SK-N-SH treated with all-trans-retinoic acid at 6 μM for 48 hours (cell line): ENCODE results near the gene SELENOI.
"Not testable (repeated sequence)": the region's sequence is repeated elsewhere in the genome, so short reads cannot be mapped to it uniquely, and the experiment has no call there.

Experiments
- ATAC-seq: fragments of 200-7000 bp; cut with Tn5 transposase; 3 replicates; pipeline ENCODE4 v1.9.1; 2020; ENCODE audit warnings: mild to moderate bottlenecking, moderate library complexity
- ARNTL ChIP-seq: fragments of 450-650 bp; formaldehyde crosslinking; IDR thresholded peaks from 2 replicates; pipeline ENCODE4 v1.5.0; 2020; ENCODE audit warnings: low read depth, mild to moderate bottlenecking, moderate library complexity, borderline replicate concordance
- BACH2 ChIP-seq: fragments of 250-450 bp; sonication (Bioruptor Pico); IDR thresholded peaks from 2 replicates; pipeline ENCODE4 v1.9.0; 2021; ENCODE audit warnings: mild to moderate bottlenecking, borderline replicate concordance
- CSDC2 ChIP-seq: fragments of 250-450 bp; sonication (Bioruptor Pico); IDR thresholded peaks from 2 replicates; pipeline ENCODE4 v1.5.0; 2020; ENCODE audit warnings: mild to moderate bottlenecking, moderate library complexity
- ESRRG ChIP-seq: fragments of 250-450 bp; sonication (Bioruptor Pico); IDR thresholded peaks from 2 replicates; pipeline ENCODE4 v1.6.1; 2021; ENCODE audit warnings: mild to moderate bottlenecking
- GLIS3 ChIP-seq: fragments of 250-450 bp; sonication (Bioruptor Pico); IDR thresholded peaks from 2 replicates; pipeline ENCODE4 v1.5.0; 2020; ENCODE audit warnings: mild to moderate bottlenecking, moderate library complexity
- ISL1 ChIP-seq: fragments of 250-450 bp; sonication (Bioruptor Pico); IDR thresholded peaks from 2 replicates; pipeline ENCODE4 v2.1.2; 2022; ENCODE audit warnings: mild to moderate bottlenecking, moderate library complexity
- OSR1 ChIP-seq: fragments of 250-450 bp; sonication (Bioruptor Pico); IDR thresholded peaks from 2 replicates; pipeline ENCODE4 v1.8.0; 2022; ENCODE audit warnings: moderate library complexity, mild to moderate bottlenecking, inconsistent platforms
- PPARA ChIP-seq: fragments of 250-450 bp; sonication (Bioruptor Pico); IDR thresholded peaks from 2 replicates; pipeline ENCODE4 v1.5.0; 2020; ENCODE audit warnings: mild to moderate bottlenecking, borderline replicate concordance
- RARB ChIP-seq: fragments of 250-450 bp; sonication (Bioruptor Pico); IDR thresholded peaks from 2 replicates; pipeline ENCODE4 v1.8.0; 2021; ENCODE audit warnings: mild to moderate bottlenecking, moderate library complexity
- SNAI2 ChIP-seq: fragments of 250-450 bp; sonication (Bioruptor Pico); IDR thresholded peaks from 2 replicates; pipeline ENCODE4 v1.5.0; 2020; ENCODE audit warnings: mild to moderate bottlenecking, moderate library complexity
- TCF4 ChIP-seq: fragments of 250-450 bp; sonication (Bioruptor Pico); IDR thresholded peaks from 2 replicates; pipeline ENCODE4 v1.8.0; 2021; ENCODE audit warnings: mild to moderate bottlenecking, moderate library complexity, borderline replicate concordance
- TOX ChIP-seq: fragments of 250-450 bp; sonication (Bioruptor Pico); IDR thresholded peaks from 2 replicates; pipeline ENCODE4 v1.8.0; 2021; ENCODE audit warnings: mild to moderate bottlenecking, moderate library complexity, borderline replicate concordance
- ZC3H10 ChIP-seq: fragments of 250-450 bp; sonication (Bioruptor Pico); IDR thresholded peaks from 2 replicates; pipeline ENCODE4 v1.5.1; 2021; ENCODE audit warnings: mild to moderate bottlenecking, moderate library complexity
- ZFP3 ChIP-seq: fragments of 250-450 bp; sonication (Bioruptor Pico); IDR thresholded peaks from 2 replicates; pipeline ENCODE4 v1.5.0; 2020; ENCODE audit warnings: mild to moderate bottlenecking, moderate library complexity
- ZFP30 ChIP-seq: fragments of 450-650 bp; formaldehyde crosslinking; IDR thresholded peaks from 2 replicates; pipeline ENCODE4 v1.5.0; 2022; ENCODE audit warnings: mild to moderate bottlenecking, moderate library complexity
- ZNF565 ChIP-seq: fragments of 450-650 bp; formaldehyde crosslinking; conservative IDR thresholded peaks from 2 replicates; pipeline ENCODE4 v1.5.0; 2020; ENCODE audit warnings: low read depth, mild to moderate bottlenecking, moderate library complexity
- ZNF70 ChIP-seq: fragments of 450-650 bp; formaldehyde crosslinking; IDR thresholded peaks from 2 replicates; pipeline ENCODE4 v1.5.0; 2020; ENCODE audit warnings: mild to moderate bottlenecking, moderate library complexity
- ZNF8 ChIP-seq: fragments of 450-650 bp; formaldehyde crosslinking; IDR thresholded peaks from 2 replicates; pipeline ENCODE4 v1.5.0; 2020; ENCODE audit warnings: mild to moderate bottlenecking, moderate library complexity
- TF ChIP-seq, protein P1 (sequence below): fragments of 250-450 bp; sonication (Bioruptor Pico); IDR thresholded peaks from 2 replicates; pipeline ENCODE4 v1.8.0; 2020; ENCODE audit warnings: mild to moderate bottlenecking, moderate library complexity, borderline replicate concordance
- TF ChIP-seq, protein P2 (sequence below): fragments of 250-450 bp; sonication (Bioruptor Pico); IDR thresholded peaks from 2 replicates; pipeline ENCODE4 v1.5.1; 2021; ENCODE audit warnings: mild to moderate bottlenecking, moderate library complexity
- TF ChIP-seq, protein P3 (sequence below): fragments of 250-450 bp; sonication (Bioruptor Pico); IDR thresholded peaks from 2 replicates; pipeline ENCODE4 v1.8.0; 2021; ENCODE audit warnings: low read depth, mild to moderate bottlenecking, moderate library complexity, borderline replicate concordance
- TF ChIP-seq, protein P4 (sequence below): fragments of 250-450 bp; sonication (Bioruptor Pico); IDR thresholded peaks from 2 replicates; pipeline ENCODE4 v1.5.0; 2020; ENCODE audit warnings: mild to moderate bottlenecking, moderate library complexity
- TF ChIP-seq, protein P5 (sequence below): fragments of 250-450 bp; sonication (Bioruptor Pico); IDR thresholded peaks from 2 replicates; pipeline ENCODE4 v1.5.1; 2020; ENCODE audit warnings: low read depth, mild to moderate bottlenecking, moderate library complexity

The SELENOI gene

DNA sequence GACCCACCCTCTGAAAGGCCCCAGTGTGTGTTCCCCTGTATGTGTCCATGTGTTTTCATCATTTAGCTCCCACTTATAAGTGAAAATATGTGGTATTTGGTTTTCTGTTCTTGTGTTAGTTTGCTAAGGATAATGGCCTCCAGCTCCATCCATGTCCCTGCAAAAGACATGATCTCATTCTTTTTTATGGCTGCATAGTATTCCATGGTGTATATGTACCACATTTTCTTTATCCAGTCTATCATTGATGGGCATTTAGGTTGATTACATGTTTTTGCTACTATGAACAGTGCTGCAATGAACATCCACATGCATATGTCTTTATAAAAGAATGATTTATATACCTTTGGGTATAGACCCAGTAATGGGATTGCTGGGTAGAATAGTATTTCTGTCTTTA, 21.5 kb upstream of the SELENOI start:
- ATAC-seq, result not testable (repeated sequence)
- TF ChIP-seq ZNF8 (CRISPR knock-in tag), result peak; percentile 65

DNA sequence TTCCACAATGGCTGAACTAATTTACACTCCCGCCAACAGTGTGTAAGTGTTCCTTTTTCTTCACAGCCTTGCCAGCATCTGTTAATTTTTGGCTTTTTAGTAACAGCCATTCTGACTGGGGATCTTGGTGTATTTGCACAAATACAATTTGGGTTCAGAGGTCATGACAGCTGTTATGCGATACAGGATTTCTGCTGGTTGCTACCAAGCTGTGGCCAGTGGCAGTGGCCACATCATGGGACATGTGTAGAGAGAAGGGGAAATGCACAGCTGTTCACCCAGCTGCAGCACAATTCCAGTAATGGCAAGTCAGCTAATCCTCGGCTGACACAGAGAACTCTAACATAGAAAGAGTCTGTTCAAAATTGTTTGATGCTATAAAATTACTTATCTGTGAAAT, 21.0 kb upstream of the SELENOI start:
- TF ChIP-seq ZNF8 (CRISPR knock-in tag) (no peak), ISL1 (CRISPR knock-in tag) (no peak), ZNF70 (CRISPR knock-in tag) (no peak), ARNTL (no peak), ZNF565 (CRISPR knock-in tag) (no peak), BACH2 (CRISPR knock-in tag) (no peak), TCF4 (CRISPR knock-in tag) (no peak), CSDC2 (CRISPR knock-in tag) (no peak), ZFP30 (CRISPR knock-in tag) (no peak), SNAI2 (no peak), OSR1 (CRISPR knock-in tag) (no peak), TOX (CRISPR knock-in tag) (no peak), PPARA (CRISPR knock-in tag) (no peak)
- TF ChIP-seq, protein P1, sequence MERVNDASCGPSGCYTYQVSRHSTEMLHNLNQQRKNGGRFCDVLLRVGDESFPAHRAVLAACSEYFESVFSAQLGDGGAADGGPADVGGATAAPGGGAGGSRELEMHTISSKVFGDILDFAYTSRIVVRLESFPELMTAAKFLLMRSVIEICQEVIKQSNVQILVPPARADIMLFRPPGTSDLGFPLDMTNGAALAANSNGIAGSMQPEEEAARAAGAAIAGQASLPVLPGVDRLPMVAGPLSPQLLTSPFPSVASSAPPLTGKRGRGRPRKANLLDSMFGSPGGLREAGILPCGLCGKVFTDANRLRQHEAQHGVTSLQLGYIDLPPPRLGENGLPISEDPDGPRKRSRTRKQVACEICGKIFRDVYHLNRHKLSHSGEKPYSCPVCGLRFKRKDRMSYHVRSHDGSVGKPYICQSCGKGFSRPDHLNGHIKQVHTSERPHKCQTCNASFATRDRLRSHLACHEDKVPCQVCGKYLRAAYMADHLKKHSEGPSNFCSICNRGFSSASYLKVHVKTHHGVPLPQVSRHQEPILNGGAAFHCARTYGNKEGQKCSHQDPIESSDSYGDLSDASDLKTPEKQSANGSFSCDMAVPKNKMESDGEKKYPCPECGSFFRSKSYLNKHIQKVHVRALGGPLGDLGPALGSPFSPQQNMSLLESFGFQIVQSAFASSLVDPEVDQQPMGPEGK (CRISPR knock-in tag), result no peak
- TF ChIP-seq, protein P2, sequence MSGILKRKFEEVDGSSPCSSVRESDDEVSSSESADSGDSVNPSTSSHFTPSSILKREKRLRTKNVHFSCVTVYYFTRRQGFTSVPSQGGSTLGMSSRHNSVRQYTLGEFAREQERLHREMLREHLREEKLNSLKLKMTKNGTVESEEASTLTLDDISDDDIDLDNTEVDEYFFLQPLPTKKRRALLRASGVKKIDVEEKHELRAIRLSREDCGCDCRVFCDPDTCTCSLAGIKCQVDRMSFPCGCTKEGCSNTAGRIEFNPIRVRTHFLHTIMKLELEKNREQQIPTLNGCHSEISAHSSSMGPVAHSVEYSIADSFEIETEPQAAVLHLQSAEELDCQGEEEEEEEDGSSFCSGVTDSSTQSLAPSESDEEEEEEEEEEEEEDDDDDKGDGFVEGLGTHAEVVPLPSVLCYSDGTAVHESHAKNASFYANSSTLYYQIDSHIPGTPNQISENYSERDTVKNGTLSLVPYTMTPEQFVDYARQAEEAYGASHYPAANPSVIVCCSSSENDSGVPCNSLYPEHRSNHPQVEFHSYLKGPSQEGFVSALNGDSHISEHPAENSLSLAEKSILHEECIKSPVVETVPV (CRISPR knock-in tag), result no peak
- TF ChIP-seq, protein P3, sequence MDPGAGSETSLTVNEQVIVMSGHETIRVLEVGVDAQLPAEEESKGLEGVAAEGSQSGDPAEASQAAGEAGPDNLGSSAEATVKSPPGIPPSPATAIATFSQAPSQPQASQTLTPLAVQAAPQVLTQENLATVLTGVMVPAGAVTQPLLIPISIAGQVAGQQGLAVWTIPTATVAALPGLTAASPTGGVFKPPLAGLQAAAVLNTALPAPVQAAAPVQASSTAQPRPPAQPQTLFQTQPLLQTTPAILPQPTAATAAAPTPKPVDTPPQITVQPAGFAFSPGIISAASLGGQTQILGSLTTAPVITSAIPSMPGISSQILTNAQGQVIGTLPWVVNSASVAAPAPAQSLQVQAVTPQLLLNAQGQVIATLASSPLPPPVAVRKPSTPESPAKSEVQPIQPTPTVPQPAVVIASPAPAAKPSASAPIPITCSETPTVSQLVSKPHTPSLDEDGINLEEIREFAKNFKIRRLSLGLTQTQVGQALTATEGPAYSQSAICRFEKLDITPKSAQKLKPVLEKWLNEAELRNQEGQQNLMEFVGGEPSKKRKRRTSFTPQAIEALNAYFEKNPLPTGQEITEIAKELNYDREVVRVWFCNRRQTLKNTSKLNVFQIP (CRISPR knock-in tag), result no peak
- TF ChIP-seq, protein P4, sequence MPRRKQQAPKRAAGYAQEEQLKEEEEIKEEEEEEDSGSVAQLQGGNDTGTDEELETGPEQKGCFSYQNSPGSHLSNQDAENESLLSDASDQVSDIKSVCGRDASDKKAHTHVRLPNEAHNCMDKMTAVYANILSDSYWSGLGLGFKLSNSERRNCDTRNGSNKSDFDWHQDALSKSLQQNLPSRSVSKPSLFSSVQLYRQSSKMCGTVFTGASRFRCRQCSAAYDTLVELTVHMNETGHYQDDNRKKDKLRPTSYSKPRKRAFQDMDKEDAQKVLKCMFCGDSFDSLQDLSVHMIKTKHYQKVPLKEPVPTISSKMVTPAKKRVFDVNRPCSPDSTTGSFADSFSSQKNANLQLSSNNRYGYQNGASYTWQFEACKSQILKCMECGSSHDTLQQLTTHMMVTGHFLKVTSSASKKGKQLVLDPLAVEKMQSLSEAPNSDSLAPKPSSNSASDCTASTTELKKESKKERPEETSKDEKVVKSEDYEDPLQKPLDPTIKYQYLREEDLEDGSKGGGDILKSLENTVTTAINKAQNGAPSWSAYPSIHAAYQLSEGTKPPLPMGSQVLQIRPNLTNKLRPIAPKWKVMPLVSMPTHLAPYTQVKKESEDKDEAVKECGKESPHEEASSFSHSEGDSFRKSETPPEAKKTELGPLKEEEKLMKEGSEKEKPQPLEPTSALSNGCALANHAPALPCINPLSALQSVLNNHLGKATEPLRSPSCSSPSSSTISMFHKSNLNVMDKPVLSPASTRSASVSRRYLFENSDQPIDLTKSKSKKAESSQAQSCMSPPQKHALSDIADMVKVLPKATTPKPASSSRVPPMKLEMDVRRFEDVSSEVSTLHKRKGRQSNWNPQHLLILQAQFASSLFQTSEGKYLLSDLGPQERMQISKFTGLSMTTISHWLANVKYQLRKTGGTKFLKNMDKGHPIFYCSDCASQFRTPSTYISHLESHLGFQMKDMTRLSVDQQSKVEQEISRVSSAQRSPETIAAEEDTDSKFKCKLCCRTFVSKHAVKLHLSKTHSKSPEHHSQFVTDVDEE (CRISPR knock-in tag), result no peak
- ATAC-seq, result no peak

DNA sequence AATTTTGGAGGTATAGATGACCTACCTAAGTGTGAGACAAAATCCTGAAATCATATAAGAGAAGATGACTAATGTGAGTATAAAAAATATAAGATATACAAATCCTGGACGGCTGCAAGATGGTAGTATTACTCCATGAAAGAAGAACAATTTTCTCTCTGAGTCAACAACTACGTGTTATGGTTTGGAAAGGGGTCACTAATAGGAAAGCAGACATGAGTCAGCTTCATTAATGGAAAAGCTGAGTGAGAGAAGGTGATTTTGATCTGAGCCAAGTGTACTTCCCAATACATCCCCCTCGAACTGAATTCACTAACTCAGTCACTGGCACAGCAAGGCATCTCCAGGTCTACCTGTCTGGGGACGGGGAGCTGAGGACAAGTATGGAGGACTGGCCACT, 20.1 kb upstream of the SELENOI start:
- TF ChIP-seq ZNF8 (CRISPR knock-in tag), result no peak
- TF ChIP-seq ISL1 (CRISPR knock-in tag), result no peak
- no peak for TF ChIP-seq ARNTL
- no peak for TF ChIP-seq ZFP3 (CRISPR knock-in tag)
- TF ChIP-seq, protein P5, sequence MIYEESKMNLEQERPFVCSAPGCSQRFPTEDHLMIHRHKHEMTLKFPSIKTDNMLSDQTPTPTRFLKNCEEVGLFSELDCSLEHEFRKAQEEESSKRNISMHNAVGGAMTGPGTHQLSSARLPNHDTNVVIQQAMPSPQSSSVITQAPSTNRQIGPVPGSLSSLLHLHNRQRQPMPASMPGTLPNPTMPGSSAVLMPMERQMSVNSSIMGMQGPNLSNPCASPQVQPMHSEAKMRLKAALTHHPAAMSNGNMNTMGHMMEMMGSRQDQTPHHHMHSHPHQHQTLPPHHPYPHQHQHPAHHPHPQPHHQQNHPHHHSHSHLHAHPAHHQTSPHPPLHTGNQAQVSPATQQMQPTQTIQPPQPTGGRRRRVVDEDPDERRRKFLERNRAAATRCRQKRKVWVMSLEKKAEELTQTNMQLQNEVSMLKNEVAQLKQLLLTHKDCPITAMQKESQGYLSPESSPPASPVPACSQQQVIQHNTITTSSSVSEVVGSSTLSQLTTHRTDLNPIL (CRISPR knock-in tag), result no peak
- no peak for TF ChIP-seq RARB (CRISPR knock-in tag)
- no peak for TF ChIP-seq OSR1 (CRISPR knock-in tag)
- TF ChIP-seq TOX (CRISPR knock-in tag), result no peak
- TF ChIP-seq ZNF70 (CRISPR knock-in tag), result no peak
- TF ChIP-seq, protein P4 (CRISPR knock-in tag), result no peak
- TF ChIP-seq ESRRG (CRISPR knock-in tag), result no peak
- TF ChIP-seq, protein P1 (CRISPR knock-in tag), result no peak
- no peak for TF ChIP-seq GLIS3 (CRISPR knock-in tag)
- TF ChIP-seq ZC3H10 (CRISPR knock-in tag), result no peak
- no peak for TF ChIP-seq ZFP30 (CRISPR knock-in tag)
- TF ChIP-seq BACH2 (CRISPR knock-in tag), result no peak
- no peak for TF ChIP-seq ZNF565 (CRISPR knock-in tag)
- TF ChIP-seq, all 23 proteins: peak for 0
- ATAC-seq, result no peak
